Naive thymus-derived CD8-positive, alpha-beta T cell (primary cell): ENCODE measurements around the gene ATP5PD. TPM values are rescaled to one million over a fixed set of nuclear protein-coding genes. Genes with fewer than 3 reads are reported as not detected.
"Not testable (repeated sequence)": the region's sequence is repeated elsewhere in the genome, so short reads cannot be mapped to it uniquely, and the experiment has no call there.

ENCODE experiments used
- ATAC-seq, 2 donors: fragments of 150-1000 bp; cut with Tn5 transposase in 1 of 2; sonication (Bioruptor Pico), chemical (Tn5 transposase) in 1 of 2; 1 replicate in 1 of 2; 2 replicates in 1 of 2; pipeline ENCODE4 v1.10.0; 2021; ENCODE audit warnings: mild to moderate bottlenecking in 2 of 2, moderate library complexity in 2 of 2
- POLR2A ChIA-PET: fragments of 350-600 bp; sonication (Branson Sonifier 250); formaldehyde crosslinking; loops from one replicate; lab custom pipeline; 2021; ENCODE audit warnings: antibody characterized with exemption; lab: Charles Lee
- DNase-seq, 10 donors: peaks; one replicate each; pipeline versions ENCODE4 v3.0.0 to v3.0.0-alpha.2; 2020 to 2022
- H3K27ac Mint-ChIP-seq, 10 donors: one replicate each; pipeline ENCODE4 v1.8.0; 2020 to 2022; ENCODE audit warnings: mild to moderate bottlenecking in 10 of 10, mixed read lengths in 10 of 10, moderate library complexity in 4 of 10, inconsistent platforms in 1 of 10
- H3K27me3 Mint-ChIP-seq, 5 donors: one replicate each; pipeline ENCODE4 v1.8.0; 2021 to 2022; ENCODE audit warnings: mixed read lengths in 5 of 5
- H3K36me3 Mint-ChIP-seq, 3 donors: one replicate each; pipeline ENCODE4 v1.8.0; 2020 to 2022; ENCODE audit warnings: mixed read lengths in 3 of 3, mild to moderate bottlenecking in 2 of 3, inconsistent platforms in 1 of 3
- H3K4me1 Mint-ChIP-seq, 4 donors: one replicate each; pipeline ENCODE4 v1.8.0; 2021 to 2022; ENCODE audit warnings: mixed read lengths in 4 of 4
- H3K4me3 Mint-ChIP-seq, 10 donors: one replicate each; pipeline ENCODE4 v1.8.0; 2020 to 2022; ENCODE audit warnings: mild to moderate bottlenecking in 10 of 10, mixed read lengths in 10 of 10, moderate library complexity in 6 of 10, inconsistent platforms in 1 of 10
- H3K9me3 Mint-ChIP-seq, 9 donors: one replicate each; pipeline ENCODE4 v1.8.0; 2020 to 2022; ENCODE audit warnings: mixed read lengths in 9 of 9, mild to moderate bottlenecking in 3 of 9, inconsistent platforms in 1 of 9, moderate library complexity in 1 of 9
- polyA plus RNA-seq, 3 donors: library from polyadenylated mRNA; unstranded; fragments of 300-500 nt; fragmentation: Illumina TruSeq; gene quantifications; one replicate each; pipeline ENCODE4 v1.2.3, GENCODE V29; 2021
- total RNA-seq, 8 experiments: library from RNA in 2 of 8; stranded (reverse) in 2 of 8; gene quantifications; one replicate each; pipeline ENCODE4 v1.2.3 and lab custom pipeline; 2021 to 2026

ATP5PD gene
- total and polyA plus RNA-seq, 5 experiments from 2014 or later, result 149 to 455 (median 406) TPM

- no peak overlapping the region for H3K27ac Mint-ChIP-seq
- POLR2A ChIA-PET, result interaction anchor here (0.7 to 1.8 kb wide), 4 partner anchors 12 to 22 kb away, joined by 3 to 4 read pairs (median 4); no protein-coding TSS in a partner anchor
- H3K4me1 Mint-ChIP-seq, result peaks cover 9 to 21% (median 17%) of the 10 kb centered on the region in 4 donors
- no peaks in the 10 kb centered on the region for H3K27me3 Mint-ChIP-seq
- peaks cover 0 to 59% (median 8%) of the 10 kb centered on the region in 3 donors for H3K36me3 Mint-ChIP-seq
- no peak for ATAC-seq
- H3K9me3 Mint-ChIP-seq, result no peaks in the 10 kb centered on the region
- H3K4me3 Mint-ChIP-seq, result no peak overlapping the region
- DNase-seq, result no peak
Observed at GRCh38 chr17:75061618-75062017, 14.8 kb upstream of the ATP5PD start.

- no peak for DNase-seq
- no peak overlapping the region for H3K4me3 Mint-ChIP-seq
- POLR2A ChIA-PET, result interaction anchor here (0.6 to 2.3 kb wide), 8 partner anchors 10 to 124 kb away, joined by 3 to 15 read pairs (median 4); partner anchors contain the start of genes MRPL58 and NT5C
- H3K27me3 Mint-ChIP-seq, result no peaks in the 10 kb centered on the region
- H3K4me1 Mint-ChIP-seq, result peaks cover 5 to 20% (median 15%) of the 10 kb centered on the region in 4 donors
- H3K36me3 Mint-ChIP-seq, result peaks cover 0 to 64% (median 8%) of the 10 kb centered on the region in 3 donors
- no peaks in the 10 kb centered on the region for H3K9me3 Mint-ChIP-seq
- no peak for ATAC-seq
- no peak overlapping the region for H3K27ac Mint-ChIP-seq
Observed at GRCh38 chr17:75061055-75061438, 14.3 kb upstream of the ATP5PD start.

- Mint-ChIP-seq H3K4me1 (peaks cover 5 to 20% (median 12%) of the 10 kb centered on the region in 4 donors), H3K27me3 (no peaks in the 10 kb centered on the region), H3K36me3 (peaks cover 0 to 68% (median 8%) of the 10 kb centered on the region in 3 donors), H3K9me3 (no peaks in the 10 kb centered on the region), H3K27ac (peak overlapping the region in 3 of 10 donors; percentile 65 to 81 (median 73)), H3K4me3 (no peak overlapping the region)
- no peak for DNase-seq
- POLR2A ChIA-PET, result interaction anchor here (0.6 to 2.3 kb wide), 14 partner anchors 10 to 141 kb away, joined by 3 to 15 read pairs (median 4); partner anchors contain the start of genes MRPL58, NT5C and SLC16A5
- no peak for ATAC-seq
Observed at GRCh38 chr17:75060434-75061054, 13.8 kb upstream of the ATP5PD start.

GRCh38 chr17:75059369-75060345, 12.9 kb upstream of the ATP5PD start:
- peaks cover 0 to 71% (median 8%) of the 10 kb centered on the region in 3 donors for H3K36me3 Mint-ChIP-seq
- POLR2A ChIA-PET, result interaction anchor here (0.5 to 2.3 kb wide), 14 partner anchors 11 to 142 kb away, joined by 3 to 15 read pairs (median 4); partner anchors contain the start of genes MRPL58, NT5C and SLC16A5
- H3K9me3 Mint-ChIP-seq, result no peaks in the 10 kb centered on the region
- DNase-seq, result peak in 2 of 10 donors; percentile 43 to 47
- H3K4me3 Mint-ChIP-seq, result no peak overlapping the region
- peak; percentile 82 to 84 for ATAC-seq
- H3K27ac Mint-ChIP-seq, result peak overlapping the region; percentile 44 to 84 (median 66)
- H3K27me3 Mint-ChIP-seq, result no peaks in the 10 kb centered on the region
- H3K4me1 Mint-ChIP-seq, result peaks cover 5 to 18% (median 13%) of the 10 kb centered on the region in 4 donors

GRCh38 chr17:75051941-75052340, 5.2 kb upstream of the ATP5PD start:
- H3K27ac Mint-ChIP-seq, result peak overlapping the region in 1 of 10 donors; percentile 47

GRCh38 chr17:75049706-75050105, 2.9 kb upstream of the ATP5PD start:
- Mint-ChIP-seq H3K27me3 (no peaks in the 10 kb centered on the region), H3K4me3 (peak overlapping the region in 2 of 10 donors; percentile 26 to 56), H3K27ac (peak overlapping the region in 3 of 10 donors; percentile 10 to 52 (median 23)), H3K36me3 (peaks cover 0 to 50% (median 6%) of the 10 kb centered on the region in 3 donors), H3K9me3 (no peaks in the 10 kb centered on the region), H3K4me1 (peaks cover 13 to 44% (median 42%) of the 10 kb centered on the region in 4 donors)
- ATAC-seq, result no peak
- no peak for DNase-seq
- POLR2A ChIA-PET, result interaction anchor here (1.1 to 4.7 kb wide), 2 partner anchors 13 to 133 kb away, joined by 3 to 68 read pairs; partner anchors contain the start of gene SUMO2

More at GRCh38 chr17:75051941-75052340, 5.2 kb upstream of the ATP5PD start:
- ATAC-seq (no peak), DNase-seq (no peak)
- Mint-ChIP-seq H3K27me3 (no peaks in the 10 kb centered on the region), H3K4me3 (no peak overlapping the region), H3K4me1 (peaks cover 10 to 35% (median 28%) of the 10 kb centered on the region in 4 donors), H3K36me3 (peaks cover 0 to 69% (median 6%) of the 10 kb centered on the region in 3 donors), H3K9me3 (no peaks in the 10 kb centered on the region)
- POLR2A ChIA-PET, result interaction anchor here (1.5 kb wide), 1 partner anchor 39 kb away, joined by 6 read pairs; the partner anchor contains the start of gene MRPL58

- H3K9me3 Mint-ChIP-seq, result no peaks in the 10 kb centered on the region
- no peaks in the 10 kb centered on the region for H3K27me3 Mint-ChIP-seq
- ATAC-seq (no peak), DNase-seq (no peak)
- H3K4me3 Mint-ChIP-seq, result peak overlapping the region in 7 of 10 donors; percentile 12 to 97 (median 94)
- H3K36me3 Mint-ChIP-seq, result peaks cover 0 to 44% (median 6%) of the 10 kb centered on the region in 3 donors
- H3K27ac Mint-ChIP-seq, result peak overlapping the region in 5 of 10 donors; percentile 31 to 97 (median 88)
- POLR2A ChIA-PET, result interaction anchor here (0.9 to 4.7 kb wide), 7 partner anchors 11 to 155 kb away, joined by 3 to 68 read pairs (median 3); partner anchors contain the start of genes MRPL58 and SUMO2
- H3K4me1 Mint-ChIP-seq, result peaks cover 15 to 47% (median 44%) of the 10 kb centered on the region in 4 donors
Observed at GRCh38 chr17:75049057-75049456, 2.3 kb upstream of the ATP5PD start.

GRCh38 chr17:75048249-75048878, 1.6 kb upstream of the ATP5PD start:
- H3K9me3 Mint-ChIP-seq, result no peaks in the 10 kb centered on the region
- POLR2A ChIA-PET, result interaction anchor here (0.9 to 4.7 kb wide), 9 partner anchors 11 to 155 kb away, joined by 3 to 68 read pairs (median 4); partner anchors contain the start of gene MRPL58
- no peaks in the 10 kb centered on the region for H3K27me3 Mint-ChIP-seq
- DNase-seq (no peak), ATAC-seq (no peak)
- peak overlapping the region; percentile 88 to 98 (median 94) for H3K27ac Mint-ChIP-seq
- H3K4me3 Mint-ChIP-seq, result peak overlapping the region; percentile 92 to 100 (median 96)
- H3K4me1 Mint-ChIP-seq, result peaks cover 15 to 50% (median 47%) of the 10 kb centered on the region in 4 donors
- peaks cover 0 to 41% (median 6%) of the 10 kb centered on the region in 3 donors for H3K36me3 Mint-ChIP-seq

GRCh38 chr17:75047398-75048098, 779 bp upstream of the ATP5PD start:
- DNase-seq, result peak in 6 of 10 donors; percentile 10 to 45 (median 34)
- H3K9me3 Mint-ChIP-seq, result no peaks in the 10 kb centered on the region
- no peaks in the 10 kb centered on the region for H3K27me3 Mint-ChIP-seq
- H3K36me3 Mint-ChIP-seq, result peaks cover 0 to 33% (median 6%) of the 10 kb centered on the region in 3 donors
- H3K27ac Mint-ChIP-seq, result peak overlapping the region; percentile 88 to 98 (median 94)
- peak overlapping the region; percentile 92 to 100 (median 96) for H3K4me3 Mint-ChIP-seq
- POLR2A ChIA-PET, result interaction anchor here (0.8 to 4.7 kb wide), 9 partner anchors 11 to 136 kb away, joined by 3 to 68 read pairs (median 4); partner anchors contain the start of genes HID1 and MRPL58
- peak; percentile 7 to 8 for ATAC-seq
- H3K4me1 Mint-ChIP-seq, result peaks cover 17 to 54% (median 47%) of the 10 kb centered on the region in 4 donors

GRCh38 chr17:75045946-75046406, 793 bp downstream of the ATP5PD start:
- H3K27me3 Mint-ChIP-seq, ATAC-seq, DNase-seq, H3K9me3 Mint-ChIP-seq: not testable (repeated sequence)
- Mint-ChIP-seq H3K4me1 (peaks cover 14 to 51% (median 47%) of the 10 kb centered on the region in 4 donors), H3K4me3 (peak overlapping the region; percentile 94 to 99 (median 96)), H3K36me3 (peaks cover 0 to 33% (median 1%) of the 10 kb centered on the region in 3 donors), H3K27ac (peak overlapping the region; percentile 80 to 98 (median 97))
- POLR2A ChIA-PET, result interaction anchor here (0.8 to 4.7 kb wide), 11 partner anchors 10 to 224 kb away, joined by 3 to 68 read pairs (median 3); partner anchors contain the start of genes HID1 and MRPL58
